ENCODE data around the gene KIF18B.
"Not testable (repeated sequence)": the region's sequence is repeated elsewhere in the genome, so short reads cannot be mapped to it uniquely, and the experiment has no call there.

KIF18B gene

GRCh38 chr17:44969144-44969780 is 21.7 kb upstream of the KIF18B start:
- DNase-seq (ENCODE audit: low spot score): no peak

GRCh38 chr17:44968225-44969143 is 20.9 kb upstream of the KIF18B start, which contains the start of gene C1QL1:
Gene C1QL1, minus strand, starts transcription at chr17:44968303. Its CDS starts 255 bp downstream, at chr17:44968048.
- DNase-seq (ENCODE audit: low spot score): peak; percentile 99

GRCh38 chr17:44967907-44968224 is 20.3 kb upstream of the KIF18B start:
- no peak for DNase-seq (ENCODE audit: low spot score)

GRCh38 chr17:44967026-44967906 is 19.7 kb upstream of the KIF18B start:
- no peak for DNase-seq (ENCODE audit: low spot score)

GRCh38 chr17:44966348-44967025 is 18.9 kb upstream of the KIF18B start:
- no peak for DNase-seq (ENCODE audit: low spot score)

GRCh38 chr17:44965481-44966234 is 18.1 kb upstream of the KIF18B start:
- no peak for DNase-seq (ENCODE audit: low spot score)

- DNase-seq (ENCODE audit: low spot score): peak; percentile 89
Measured at GRCh38 chr17:44961921-44962350, 14.4 kb upstream of the KIF18B start.

GRCh38 chr17:44960691-44961090 is 13.1 kb upstream of the KIF18B start:
- no peak for DNase-seq (ENCODE audit: low spot score)

- no peak for DNase-seq (ENCODE audit: low spot score)
Measured at GRCh38 chr17:44959821-44960531, 12.4 kb upstream of the KIF18B start.

- DNase-seq (ENCODE audit: low spot score): no peak
Measured at GRCh38 chr17:44956998-44957981, 9.7 kb upstream of the KIF18B start.

- no peak for DNase-seq (ENCODE audit: low spot score)
Measured at GRCh38 chr17:44955674-44956425, 8.3 kb upstream of the KIF18B start.

- DNase-seq (ENCODE audit: low spot score): no peak
Measured at GRCh38 chr17:44952946-44953475, 5.4 kb upstream of the KIF18B start.

- DNase-seq (ENCODE audit: low spot score): no peak
Measured at GRCh38 chr17:44948315-44948795, 782 bp upstream of the KIF18B start.

GRCh38 chr17:44945652-44946051 is 1.9 kb downstream of the KIF18B start:
- not testable (repeated sequence) for DNase-seq (ENCODE audit: low spot score)

GRCh38 chr17:44942456-44942855 is 5.1 kb downstream of the KIF18B start:
- no peak for DNase-seq (ENCODE audit: low spot score)

- DNase-seq (ENCODE audit: low spot score): no peak
Measured at GRCh38 chr17:44941712-44942331, 5.8 kb downstream of the KIF18B start.

GRCh38 chr17:44940768-44941167 is 6.8 kb downstream of the KIF18B start:
- no peak for DNase-seq (ENCODE audit: low spot score)
